Measurements from ENCODE around the gene LRRC59.

GRCh38 chr17:50444841-50445715, 47.8 kb upstream of the LRRC59 start:
- TF ChIP-seq CTCF (conservative IDR thresholded peaks at IDR 0.05; ENCODE audit: low read depth, low read length) (no peak), POLR2A (IDR thresholded peaks at IDR 0.05; ENCODE audit: low read depth, low read length) (no peak), FOS (IDR thresholded peaks at IDR 0.05; ENCODE audit: low read depth, low read length) (no peak), MAFK (IDR thresholded peaks at IDR 0.05; ENCODE audit: low read depth, low read length) (no peak), RCOR1 (IDR thresholded peaks at IDR 0.05; ENCODE audit: insufficient replicate concordance, low read length) (no peak), ELK1 (IDR thresholded peaks at IDR 0.05; ENCODE audit: borderline replicate concordance, low read depth, low read length) (no peak)
